ENCODE results near the gene FAM120B.

FAM120B gene

DNA sequence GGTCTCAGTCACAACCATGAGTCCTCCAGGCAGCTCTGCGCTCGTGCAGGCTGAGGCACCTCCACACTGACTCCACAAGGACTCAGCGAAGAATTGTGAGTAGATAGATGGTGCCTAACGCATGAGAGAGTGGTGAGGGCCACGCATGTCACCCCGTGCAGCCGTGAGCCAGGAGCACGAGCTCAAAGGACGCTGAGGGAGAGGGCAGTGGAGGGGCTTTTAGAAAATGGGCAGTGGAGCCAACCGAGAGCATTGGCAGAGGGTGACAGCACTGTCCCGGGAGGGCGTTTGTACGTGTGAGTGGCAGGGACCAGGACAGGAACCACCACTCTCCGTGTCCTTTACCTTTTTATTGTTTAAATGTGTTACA, 141.0 kb downstream of the FAM120B start:
- no peak for DNase-seq

DNA sequence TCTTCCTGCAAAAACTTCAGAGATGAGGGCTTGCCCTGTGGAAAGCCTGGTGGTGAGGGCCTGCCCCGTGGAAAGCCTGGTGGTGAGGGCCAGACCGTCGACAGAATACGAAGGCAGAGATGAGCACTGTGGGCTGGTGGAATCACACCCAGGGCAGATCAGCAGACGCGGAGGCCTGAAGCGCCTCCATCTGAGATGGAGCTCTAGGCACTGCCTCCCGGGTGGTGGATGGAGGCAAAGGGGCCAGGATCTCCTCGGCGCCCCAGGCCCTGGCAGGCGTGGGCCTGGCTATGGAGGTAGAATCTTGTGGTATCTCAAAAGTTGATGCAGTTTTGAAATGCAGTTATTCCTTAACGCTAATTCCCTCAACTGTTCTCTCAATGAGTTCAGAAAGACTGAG, 141.8 kb downstream of the FAM120B start:
- no peak for DNase-seq

DNA sequence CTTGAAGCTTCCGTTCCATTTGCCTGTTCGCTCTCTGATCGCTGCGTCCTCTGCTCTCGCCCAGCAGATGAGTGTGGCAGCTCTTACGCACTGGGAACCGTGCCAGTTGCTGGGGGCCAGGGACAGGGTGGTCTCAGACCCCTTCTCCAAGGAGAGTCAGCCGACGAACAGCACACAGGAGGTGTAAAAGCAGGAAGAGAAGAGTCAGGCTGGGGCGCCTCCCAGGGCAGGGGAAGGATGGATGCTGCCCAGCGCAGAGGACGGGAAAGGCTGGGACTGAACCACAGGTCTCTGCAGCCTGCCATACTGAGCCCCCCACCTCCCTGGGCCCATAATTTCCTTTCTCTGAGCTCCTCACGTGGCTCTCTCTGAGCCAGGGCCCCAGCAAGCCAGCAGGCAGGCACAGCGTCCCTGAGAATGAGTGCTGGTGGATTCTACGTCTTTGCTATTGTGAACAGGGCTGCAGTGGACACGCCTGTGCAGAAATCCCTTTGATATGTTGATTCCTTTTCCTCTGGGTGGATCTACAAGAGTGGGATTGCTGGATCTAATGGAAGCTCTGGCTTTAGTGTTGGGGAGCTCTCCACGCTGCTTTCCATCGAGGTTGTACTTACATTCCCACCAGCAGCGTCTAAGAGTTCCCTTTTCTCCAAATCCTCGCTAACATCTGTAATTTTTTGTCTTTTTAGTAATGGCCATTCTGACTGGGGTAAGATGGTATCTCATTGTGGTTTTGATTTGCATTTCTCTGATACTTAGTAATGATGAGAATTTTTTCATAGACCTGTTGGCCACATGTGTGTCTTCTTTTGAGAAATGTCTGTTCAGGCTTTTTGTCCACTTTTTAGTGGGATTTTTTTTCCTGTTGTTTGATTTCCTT, 142.4 kb downstream of the FAM120B start:
- DNase-seq = no peak

DNA sequence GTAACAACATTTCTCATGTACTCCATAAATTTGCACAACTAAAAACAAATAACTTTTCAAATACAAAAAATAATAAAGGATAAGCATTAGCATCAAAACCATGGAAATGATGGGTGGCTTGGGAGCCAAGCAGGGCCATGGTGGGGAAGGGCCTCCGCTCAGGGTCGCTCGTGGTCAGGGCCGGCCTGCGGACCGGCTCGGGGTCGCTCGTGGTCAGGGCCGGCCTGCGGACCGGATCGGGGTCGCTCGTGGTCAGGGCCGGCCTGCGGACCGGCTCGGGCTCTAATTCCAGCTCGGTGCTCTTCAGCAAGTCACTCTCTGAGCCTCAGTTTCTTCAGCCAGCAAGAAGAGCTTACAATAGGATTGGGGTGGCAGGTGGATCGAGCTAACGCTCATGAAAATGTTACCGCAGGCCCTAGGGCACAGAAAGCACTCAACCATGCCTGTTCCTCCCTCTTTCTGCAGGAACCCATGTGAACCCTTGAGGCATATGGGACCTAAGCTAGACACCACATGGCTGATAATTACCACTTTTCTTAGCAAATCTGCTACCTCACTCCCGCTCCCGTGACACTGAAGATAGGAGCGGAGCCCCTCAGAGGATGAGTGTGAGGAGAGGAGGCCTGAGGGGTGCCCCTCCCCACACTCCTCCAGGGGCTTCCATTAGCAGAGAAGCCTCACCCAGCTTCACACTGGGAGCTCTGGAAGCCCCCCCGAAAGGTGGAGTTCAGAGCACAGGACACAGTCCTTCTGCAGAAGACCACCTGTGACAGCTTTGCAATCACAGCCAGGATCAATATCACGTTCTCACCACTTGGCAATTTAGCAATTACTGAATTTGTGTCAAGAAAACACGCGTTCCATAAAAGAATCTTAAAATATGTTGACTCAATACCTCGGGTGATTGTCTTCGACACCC, 143.5 kb downstream of the FAM120B start:
- DNase-seq = no peak

DNA sequence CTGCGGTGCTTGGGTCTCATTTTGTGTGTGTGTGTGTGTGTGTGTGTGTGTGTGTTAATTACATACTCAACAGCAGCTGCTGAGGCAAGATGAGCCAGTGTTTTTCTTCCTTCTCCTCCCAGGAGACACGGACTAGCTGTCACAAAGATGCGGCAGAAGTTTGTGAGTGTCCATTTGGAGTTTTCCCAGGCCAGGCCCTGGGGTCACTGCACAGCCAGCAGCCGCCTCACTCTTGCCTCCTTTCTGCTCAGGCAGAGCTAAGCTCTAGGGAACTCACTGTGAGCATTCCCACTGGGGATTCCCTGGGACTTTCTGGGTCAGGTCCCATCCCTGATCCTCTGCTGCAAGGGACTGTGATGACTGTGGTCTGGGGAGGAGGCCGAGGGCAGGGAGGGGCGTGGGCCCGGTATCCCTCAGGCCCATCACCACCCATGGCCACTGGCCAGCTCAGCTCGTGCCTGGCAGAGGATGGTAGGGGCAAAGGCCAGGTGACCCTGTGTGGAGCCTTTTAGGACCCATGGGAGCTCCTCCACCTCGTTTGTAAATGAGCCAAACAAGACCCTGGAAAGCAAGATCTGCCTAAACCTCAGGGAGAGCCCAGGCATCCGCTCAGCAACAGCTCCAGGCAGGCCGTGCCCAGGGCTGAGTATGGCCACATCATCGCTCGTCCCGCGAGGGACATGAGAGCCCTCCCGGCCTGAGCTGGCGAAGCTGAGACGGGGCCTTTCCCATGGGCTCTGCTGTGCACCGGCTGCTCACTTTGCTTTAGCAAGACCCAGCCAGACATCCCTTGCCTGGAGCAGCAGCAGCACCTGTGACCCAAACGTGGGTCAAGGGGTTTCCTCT, 144.6 kb downstream of the FAM120B start:
- no peak for DNase-seq

DNA sequence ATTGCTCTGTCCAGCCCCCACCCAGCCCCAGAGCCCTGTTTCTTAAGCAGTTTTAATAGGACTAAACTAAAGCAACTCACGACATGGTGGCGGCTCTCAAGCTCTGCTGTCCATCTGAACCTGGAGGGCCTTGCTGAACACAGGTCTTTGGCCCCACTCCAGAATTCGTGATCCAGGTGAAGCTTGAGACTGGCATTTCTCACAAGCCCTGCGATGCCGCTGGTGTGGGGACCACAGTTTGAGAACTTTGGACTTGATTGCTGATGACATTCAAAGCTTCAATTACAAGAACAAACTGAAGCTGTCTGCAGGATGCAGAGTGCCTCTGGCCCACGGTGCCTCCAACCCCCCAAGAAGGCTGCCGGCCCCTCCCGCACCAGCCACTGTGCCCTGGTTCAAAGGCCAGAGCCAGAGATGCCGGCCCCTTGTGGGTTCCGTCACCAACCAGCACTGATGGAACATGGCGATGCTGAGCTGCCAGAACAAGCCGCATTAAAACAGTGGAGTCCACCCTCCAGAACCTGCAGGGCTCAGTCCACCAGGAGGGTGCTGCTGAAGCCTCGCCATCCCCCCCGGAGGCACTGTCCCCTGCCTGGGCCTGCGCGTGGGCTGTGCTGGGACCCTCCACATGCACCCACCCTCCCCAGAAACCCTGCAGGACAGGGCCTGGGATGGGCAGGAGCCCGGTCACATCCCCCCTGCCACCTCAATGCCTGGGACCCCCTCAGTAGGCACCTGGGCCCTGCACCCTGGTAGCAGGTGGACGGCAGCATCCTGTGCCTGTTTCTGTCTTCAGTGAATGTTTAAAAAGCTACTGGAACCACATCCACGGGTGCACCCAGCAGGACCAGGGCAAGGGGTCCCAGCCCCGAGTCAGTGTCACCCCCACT, 145.4 kb downstream of the FAM120B start:
- DNase-seq = no peak

DNA sequence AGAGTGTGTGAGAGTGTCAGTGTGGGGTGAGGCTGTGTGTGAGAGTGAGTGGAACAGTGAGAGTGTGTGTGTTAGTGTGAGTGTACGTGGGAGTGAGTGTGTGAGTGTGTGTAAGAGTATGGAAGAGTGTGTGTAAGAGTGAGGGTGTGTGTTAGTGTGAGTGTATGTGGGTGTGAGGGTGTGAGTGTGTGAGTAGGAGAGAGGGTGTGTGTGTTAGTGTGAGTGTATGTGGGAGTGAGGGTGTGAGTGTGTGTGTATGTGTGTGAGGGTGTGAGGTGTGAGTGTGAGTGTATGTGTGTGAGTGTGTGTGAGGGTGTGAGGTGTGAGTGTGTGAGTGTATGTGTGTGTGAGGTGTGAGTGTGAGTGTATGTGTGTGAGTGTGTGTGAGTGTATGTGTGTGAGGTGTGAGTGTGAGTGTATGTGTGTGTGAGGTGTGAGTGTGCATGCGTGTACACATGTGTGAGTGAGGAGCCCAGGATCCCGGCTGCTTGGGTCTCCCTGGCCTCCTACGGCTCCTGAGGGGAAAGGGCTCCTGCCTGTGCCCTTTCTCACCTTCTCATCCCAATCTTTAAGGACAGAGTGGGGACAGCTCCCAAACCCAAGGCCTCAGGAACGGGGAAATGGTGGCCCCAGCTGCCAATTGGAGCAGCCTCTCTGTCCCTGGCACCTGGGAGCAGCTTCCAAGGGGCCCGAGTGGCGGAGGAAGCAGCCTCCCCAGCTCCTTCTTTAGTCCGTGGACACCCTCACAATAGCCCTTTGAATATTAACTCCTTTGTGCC, 146.4 kb downstream of the FAM120B start:
- DNase-seq = no peak

DNA sequence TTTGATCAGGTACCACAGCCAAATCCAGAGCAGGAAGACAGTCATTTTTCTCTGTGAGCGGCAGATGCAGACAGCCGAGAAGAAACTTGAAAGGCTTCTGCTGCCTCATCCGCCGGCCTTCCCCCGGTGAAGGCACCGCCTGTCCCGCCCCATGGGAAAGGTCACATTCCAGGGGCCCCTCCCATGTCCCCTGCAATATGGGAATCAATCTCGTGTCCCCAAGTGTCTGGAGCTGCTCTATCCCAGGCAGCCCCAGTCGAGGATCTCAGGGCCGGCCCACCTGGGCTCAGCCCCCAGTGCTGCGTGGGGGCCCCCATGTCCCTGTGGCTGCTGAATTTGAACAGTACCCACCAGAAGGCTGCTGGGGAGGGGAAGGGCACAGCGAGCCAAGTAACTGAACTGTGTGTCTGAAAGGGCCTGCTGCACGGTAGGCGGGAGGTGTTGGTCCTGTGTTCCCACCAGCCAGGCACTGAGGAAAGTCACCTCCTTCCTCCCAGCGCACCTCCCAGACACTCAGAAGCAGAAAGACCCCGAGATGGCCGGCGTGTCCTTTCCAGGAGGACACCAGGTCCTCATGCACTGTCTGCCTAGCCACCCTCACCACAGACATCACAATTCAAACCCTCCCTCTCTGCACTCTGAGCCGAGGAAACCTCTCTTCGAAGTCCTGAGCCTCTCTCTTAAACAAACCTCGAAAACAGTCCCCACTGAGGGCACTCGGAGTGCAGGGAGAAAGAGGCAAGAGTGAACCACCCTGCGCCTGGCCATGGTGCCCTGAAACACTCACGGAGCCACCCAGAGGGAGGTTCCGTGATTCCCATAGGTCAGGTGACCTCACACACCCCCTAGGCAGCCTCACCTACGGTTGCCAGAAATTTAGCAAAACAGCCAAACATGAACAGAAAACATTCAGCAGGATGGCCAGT, 147.3 kb downstream of the FAM120B start:
- DNase-seq = no peak

DNA sequence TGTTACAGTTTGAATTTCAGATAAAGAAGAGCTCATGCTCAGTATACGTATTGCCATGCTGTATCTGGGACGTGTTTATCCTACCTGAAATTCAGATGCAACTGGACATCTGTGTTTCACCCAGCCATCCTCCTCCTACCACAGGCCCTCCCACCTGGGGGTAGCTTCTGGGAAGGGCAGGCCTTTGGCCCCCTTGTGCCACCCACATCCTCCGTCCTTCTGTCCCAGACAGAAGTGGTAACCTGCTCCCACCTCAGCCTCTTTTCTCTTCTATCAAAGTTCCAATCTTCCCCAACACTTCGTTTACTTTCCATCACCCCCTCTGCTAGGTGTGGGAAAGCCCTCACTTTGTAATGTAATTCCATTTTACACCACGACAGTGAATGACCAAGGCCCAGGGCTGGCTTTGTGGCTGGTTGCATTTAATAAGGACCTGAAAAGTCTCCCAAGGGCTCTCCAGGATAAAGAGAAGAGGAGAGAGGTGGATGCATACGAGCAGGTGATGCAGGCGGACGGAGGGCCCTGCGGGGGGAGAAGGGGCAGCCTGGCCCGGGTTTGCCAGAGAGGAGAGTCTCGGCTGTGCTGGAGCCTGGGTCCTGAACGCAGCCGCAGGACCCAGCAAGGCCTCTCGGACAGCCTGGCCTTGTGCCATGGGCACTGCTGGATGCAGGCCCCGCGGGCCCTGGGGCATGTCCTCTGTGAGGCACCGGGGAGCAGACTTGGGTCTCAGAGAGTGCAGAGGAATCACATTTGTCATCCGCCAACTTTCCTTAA, 148.1 kb downstream of the FAM120B start:
- no peak for DNase-seq

DNA sequence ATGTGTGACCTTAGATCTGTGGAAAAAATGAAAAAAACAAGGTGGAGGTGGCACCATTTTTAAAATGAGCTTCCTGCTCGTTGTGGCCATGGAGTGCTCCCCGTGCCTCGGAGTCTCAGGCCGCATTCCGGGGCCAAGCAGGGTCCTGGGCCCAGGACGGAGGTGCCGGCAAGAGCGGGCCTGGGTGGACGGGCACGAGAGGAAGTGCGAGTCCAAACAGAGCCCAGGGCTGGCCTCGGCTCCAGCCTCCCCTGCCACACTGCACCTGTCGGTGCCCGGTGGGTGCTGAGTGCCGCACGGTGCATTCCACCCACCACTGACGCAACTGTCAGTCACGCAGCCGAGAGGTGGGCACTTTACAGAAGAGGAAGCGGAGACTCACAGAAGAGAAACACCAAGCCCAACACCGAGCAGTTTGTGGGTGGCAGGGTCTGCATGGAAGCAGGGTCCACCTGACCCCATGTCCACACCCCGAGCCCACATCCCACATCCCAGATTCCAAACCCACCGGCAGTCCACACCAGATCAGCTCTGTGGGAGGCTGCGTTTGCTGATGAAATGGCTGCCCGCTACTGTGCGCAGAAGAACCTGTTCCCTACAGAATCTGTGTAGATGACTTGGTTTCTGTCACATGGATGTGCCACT, 148.9 kb downstream of the FAM120B start:
- DNase-seq = no peak

DNA sequence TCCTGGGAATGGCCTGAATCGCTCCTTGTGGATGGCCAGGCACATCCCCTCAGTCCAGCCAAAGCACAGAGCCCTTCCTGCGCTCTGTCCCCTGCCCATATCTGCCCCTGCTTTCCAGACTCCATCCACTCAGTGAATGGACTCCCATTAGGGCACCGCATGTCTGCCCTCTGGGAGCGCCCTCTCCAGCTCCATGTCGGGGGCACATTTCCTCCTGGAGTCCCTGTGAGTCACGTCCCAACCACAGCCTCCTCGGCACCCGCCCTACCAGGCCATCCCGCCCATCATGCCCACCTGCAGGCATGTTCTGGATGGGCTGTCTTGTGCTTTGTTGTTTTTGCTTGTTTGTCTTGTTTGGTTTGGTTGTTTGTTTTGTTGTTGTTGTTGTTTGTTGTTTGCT, 149.8 kb downstream of the FAM120B start:
- DNase-seq = no peak
